Neutrophil (primary cell): Measurements from ENCODE around the gene MIS18BP1.

Experiments
- H3K27ac ChIP-seq: fragments of 200-600 bp; sonication (generic); 2 replicates; pipeline ENCODE4 v1.5.1; 2016; ENCODE audit warnings: mild to moderate bottlenecking, moderate library complexity
- H3K27me3 ChIP-seq: fragments of 200-600 bp; sonication (generic); 2 replicates; pipeline ENCODE4 v1.6.0; 2016; ENCODE audit warnings: mild to moderate bottlenecking
- H3K36me3 ChIP-seq: fragments of 200-600 bp; sonication (generic); 2 replicates; pipeline ENCODE4 v1.5.1; 2017
- H3K4me1 ChIP-seq, 2 experiments: fragments of 200-600 bp in 1 of 2; sonication (generic) in 1 of 2; 1 replicate in 1 of 2; 2 replicates in 1 of 2; pipeline versions ENCODE4 v1.5.1 to v1.6.1; 2013 to 2016; ENCODE audit warnings: low read depth in 1 of 2, low read length in 1 of 2, mild to moderate bottlenecking in 1 of 2, moderate library complexity in 1 of 2; ENCODE audit not compliant: control insufficient read depth in 1 of 2, insufficient read depth in 1 of 2
- H3K4me3 ChIP-seq, 2 experiments: fragments of 200-600 bp in 1 of 2; sonication (generic) in 1 of 2; 1 replicate in 1 of 2; 2 replicates in 1 of 2; pipeline ENCODE4 v1.5.1; 2013 to 2016; ENCODE audit warnings: low read depth in 1 of 2, low read length in 1 of 2, mild to moderate bottlenecking in 1 of 2, moderate library complexity in 1 of 2
- H3K9me3 ChIP-seq: fragments of 200-600 bp; sonication (generic); 2 replicates; pipeline ENCODE4 v1.5.1; 2016
- TF ChIP-seq, protein P1 (sequence below): fragments of 200-600 bp; sonication (generic); IDR thresholded peaks from 2 replicates; pipeline ENCODE4 v1.5.1; 2016; ENCODE audit warnings: antibody characterized with exemption

MIS18BP1 gene

GRCh38 chr14:45271858-45272537 is 19.0 kb upstream of the MIS18BP1 start:
- H3K27me3 ChIP-seq: no peaks in the 10 kb centered on the region
- no peaks in the 10 kb centered on the region for H3K9me3 ChIP-seq
- H3K4me3 ChIP-seq: no peak overlapping the region
- TF ChIP-seq, protein P1, sequence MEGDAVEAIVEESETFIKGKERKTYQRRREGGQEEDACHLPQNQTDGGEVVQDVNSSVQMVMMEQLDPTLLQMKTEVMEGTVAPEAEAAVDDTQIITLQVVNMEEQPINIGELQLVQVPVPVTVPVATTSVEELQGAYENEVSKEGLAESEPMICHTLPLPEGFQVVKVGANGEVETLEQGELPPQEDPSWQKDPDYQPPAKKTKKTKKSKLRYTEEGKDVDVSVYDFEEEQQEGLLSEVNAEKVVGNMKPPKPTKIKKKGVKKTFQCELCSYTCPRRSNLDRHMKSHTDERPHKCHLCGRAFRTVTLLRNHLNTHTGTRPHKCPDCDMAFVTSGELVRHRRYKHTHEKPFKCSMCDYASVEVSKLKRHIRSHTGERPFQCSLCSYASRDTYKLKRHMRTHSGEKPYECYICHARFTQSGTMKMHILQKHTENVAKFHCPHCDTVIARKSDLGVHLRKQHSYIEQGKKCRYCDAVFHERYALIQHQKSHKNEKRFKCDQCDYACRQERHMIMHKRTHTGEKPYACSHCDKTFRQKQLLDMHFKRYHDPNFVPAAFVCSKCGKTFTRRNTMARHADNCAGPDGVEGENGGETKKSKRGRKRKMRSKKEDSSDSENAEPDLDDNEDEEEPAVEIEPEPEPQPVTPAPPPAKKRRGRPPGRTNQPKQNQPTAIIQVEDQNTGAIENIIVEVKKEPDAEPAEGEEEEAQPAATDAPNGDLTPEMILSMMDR: no peak
- no peaks in the 10 kb centered on the region for H3K4me1 ChIP-seq
- H3K36me3 ChIP-seq: no peaks in the 10 kb centered on the region
- no peak overlapping the region for H3K27ac ChIP-seq

GRCh38 chr14:45270031-45270430 is 17.0 kb upstream of the MIS18BP1 start:
- H3K4me3 ChIP-seq: no peak overlapping the region
- no peaks in the 10 kb centered on the region for H3K36me3 ChIP-seq
- no peak overlapping the region for H3K27ac ChIP-seq
- H3K4me1 ChIP-seq: no peaks in the 10 kb centered on the region
- no peaks in the 10 kb centered on the region for H3K9me3 ChIP-seq
- H3K27me3 ChIP-seq: no peaks in the 10 kb centered on the region
- TF ChIP-seq, protein P1: no peak

- Histone ChIP-seq H3K27me3 (no peaks in the 10 kb centered on the region), H3K9me3 (no peaks in the 10 kb centered on the region), H3K4me3 (no peak overlapping the region), H3K27ac (no peak overlapping the region), H3K4me1 (no peaks in the 10 kb centered on the region), H3K36me3 (no peaks in the 10 kb centered on the region)
- TF ChIP-seq, protein P1: no peak
Measured at GRCh38 chr14:45267071-45267470, 14.1 kb upstream of the MIS18BP1 start.

DNA sequence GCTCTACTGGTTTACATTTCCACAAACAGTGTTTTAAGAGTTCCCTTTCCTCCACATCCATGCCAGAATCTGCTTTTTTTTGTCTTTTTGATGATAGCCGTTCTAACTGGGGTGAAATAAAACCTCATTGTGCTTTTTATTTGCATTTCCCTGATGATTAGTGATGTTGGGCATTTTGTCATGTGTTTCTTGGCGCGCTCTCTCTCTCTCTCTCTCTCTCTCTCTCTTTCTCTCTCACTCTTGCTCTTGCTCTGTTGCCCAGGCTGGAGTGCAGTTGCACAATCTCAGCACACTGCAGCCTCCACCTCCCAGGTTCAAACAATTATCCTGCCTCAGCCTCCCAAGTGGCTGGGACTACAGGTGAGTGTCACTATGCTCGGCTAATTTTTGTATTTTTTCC is 9.6 kb upstream of the MIS18BP1 start:
- no peak overlapping the region for H3K4me3 ChIP-seq
- H3K27ac ChIP-seq: no peak overlapping the region
- H3K9me3 ChIP-seq: peaks cover 5% of the 10 kb centered on the region
- H3K27me3 ChIP-seq: no peaks in the 10 kb centered on the region
- TF ChIP-seq, protein P1: no peak
- no peaks in the 10 kb centered on the region for H3K36me3 ChIP-seq
- no peaks in the 10 kb centered on the region for H3K4me1 ChIP-seq

- H3K4me3 ChIP-seq: no peak overlapping the region
- peaks cover 5% of the 10 kb centered on the region for H3K9me3 ChIP-seq
- H3K4me1 ChIP-seq: no peaks in the 10 kb centered on the region
- TF ChIP-seq, protein P1: no peak
- no peaks in the 10 kb centered on the region for H3K36me3 ChIP-seq
- no peaks in the 10 kb centered on the region for H3K27me3 ChIP-seq
- no peak overlapping the region for H3K27ac ChIP-seq
Measured at GRCh38 chr14:45261209-45261608, 8.2 kb upstream of the MIS18BP1 start.
